ENCODE measurements around the gene RBM34. TPM values are rescaled to one million over a fixed set of nuclear protein-coding genes. Genes with fewer than 3 reads are reported as not detected.
"Not testable (repeated sequence)": the region's sequence is repeated elsewhere in the genome, so short reads cannot be mapped to it uniquely, and the experiment has no call there.

The RBM34 gene
- total and polyA plus RNA-seq, 4 donors = 31.7 to 129 (median 51.3) TPM

DNA sequence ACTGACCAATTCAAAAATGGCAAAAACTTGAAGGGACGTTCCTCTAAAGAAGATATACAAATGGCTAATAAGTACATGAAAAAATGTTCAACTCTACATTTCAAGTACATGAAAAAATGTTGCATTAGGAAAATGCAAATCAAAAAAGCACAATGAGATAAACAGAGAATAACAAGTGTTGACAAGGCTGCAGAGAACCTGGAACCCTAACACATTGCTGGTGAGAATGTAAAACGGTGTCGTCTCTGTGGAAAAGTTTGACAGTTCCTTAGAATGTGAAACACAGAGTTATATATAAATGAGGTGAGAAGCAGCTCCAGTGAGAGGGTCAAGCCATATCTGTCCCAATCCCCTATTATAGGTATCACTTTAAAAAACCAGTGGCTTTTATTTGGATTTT, 44.6 kb upstream of the RBM34 start:
- no peak overlapping the region for H3K4me3 ChIP-seq
- H3K27me3 ChIP-seq (ENCODE audit: control insufficient read depth in 3 of 3, insufficient read depth in 3 of 3, low read length in 2 of 3) = no peaks in the 10 kb centered on the region
- no peaks in the 10 kb centered on the region for H3K4me1 ChIP-seq (ENCODE audit: control insufficient read depth in 5 of 5, insufficient read depth in 5 of 5, low read length in 5 of 5)
- no peak overlapping the region for H3K27ac ChIP-seq (ENCODE audit: low read depth in 1 of 2, low read length in 1 of 2)
- peaks cover 3 to 10% (median 7%) of the 10 kb centered on the region in 4 donors for H3K36me3 ChIP-seq (ENCODE audit: control insufficient read depth in 4 of 4, insufficient read depth in 4 of 4, low read length in 4 of 4)
- H3K9me3 ChIP-seq (ENCODE audit: control insufficient read depth in 4 of 4, insufficient read depth in 3 of 4, low read length in 3 of 4) = no peaks in the 10 kb centered on the region
- WGBS, 2 donors = 93 to 96% methylated on average over 3 of the region's 3 CpGs
- DNase-seq = peak in 1 of 3 donors; percentile 1
- TF ChIP-seq, protein P1, sequence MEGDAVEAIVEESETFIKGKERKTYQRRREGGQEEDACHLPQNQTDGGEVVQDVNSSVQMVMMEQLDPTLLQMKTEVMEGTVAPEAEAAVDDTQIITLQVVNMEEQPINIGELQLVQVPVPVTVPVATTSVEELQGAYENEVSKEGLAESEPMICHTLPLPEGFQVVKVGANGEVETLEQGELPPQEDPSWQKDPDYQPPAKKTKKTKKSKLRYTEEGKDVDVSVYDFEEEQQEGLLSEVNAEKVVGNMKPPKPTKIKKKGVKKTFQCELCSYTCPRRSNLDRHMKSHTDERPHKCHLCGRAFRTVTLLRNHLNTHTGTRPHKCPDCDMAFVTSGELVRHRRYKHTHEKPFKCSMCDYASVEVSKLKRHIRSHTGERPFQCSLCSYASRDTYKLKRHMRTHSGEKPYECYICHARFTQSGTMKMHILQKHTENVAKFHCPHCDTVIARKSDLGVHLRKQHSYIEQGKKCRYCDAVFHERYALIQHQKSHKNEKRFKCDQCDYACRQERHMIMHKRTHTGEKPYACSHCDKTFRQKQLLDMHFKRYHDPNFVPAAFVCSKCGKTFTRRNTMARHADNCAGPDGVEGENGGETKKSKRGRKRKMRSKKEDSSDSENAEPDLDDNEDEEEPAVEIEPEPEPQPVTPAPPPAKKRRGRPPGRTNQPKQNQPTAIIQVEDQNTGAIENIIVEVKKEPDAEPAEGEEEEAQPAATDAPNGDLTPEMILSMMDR (IDR thresholded peaks at IDR 0.05; ENCODE audit: control extremely low read depth, extremely low read depth) = no peak
- no peak for ATAC-seq (ENCODE audit: insufficient read depth, low FRiP score)
- H3K9ac ChIP-seq (ENCODE audit: insufficient read depth in 1 of 2, low read length in 2 of 2) = no peak overlapping the region

DNA sequence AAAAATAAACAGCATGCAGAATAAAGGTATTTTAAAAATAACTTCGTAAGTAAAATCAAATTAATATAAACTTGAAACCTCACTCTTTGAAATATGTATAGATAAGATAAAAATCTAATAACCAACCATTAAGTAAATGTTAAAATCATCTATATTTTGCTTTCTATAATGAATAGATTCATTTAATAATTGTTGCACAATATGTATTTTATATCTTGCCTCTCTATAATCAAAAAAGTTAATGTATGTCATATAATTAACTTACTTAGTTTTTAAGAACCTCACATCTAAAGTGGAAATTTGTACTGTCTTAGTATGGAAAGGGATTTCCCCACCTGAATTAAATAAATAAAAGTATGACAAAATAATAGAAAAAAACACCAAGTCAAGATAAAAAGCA, 42.4 kb upstream of the RBM34 start:
- no peaks in the 10 kb centered on the region for H3K9me3 ChIP-seq (ENCODE audit: control insufficient read depth in 4 of 4, insufficient read depth in 3 of 4, low read length in 3 of 4)
- ATAC-seq (ENCODE audit: insufficient read depth, low FRiP score) (no peak), DNase-seq (no peak)
- H3K36me3 ChIP-seq (ENCODE audit: control insufficient read depth in 4 of 4, insufficient read depth in 4 of 4, low read length in 4 of 4) = peaks cover 0 to 8% (median 4%) of the 10 kb centered on the region in 4 donors
- 91 to 98% methylated on average over 1 of the region's 1 CpG for WGBS, 2 donors
- no peak overlapping the region for H3K27ac ChIP-seq (ENCODE audit: low read depth in 1 of 2, low read length in 1 of 2)
- peaks cover 0 to 3% (median 0%) of the 10 kb centered on the region in 5 donors for H3K4me1 ChIP-seq (ENCODE audit: control insufficient read depth in 5 of 5, insufficient read depth in 5 of 5, low read length in 5 of 5)
- TF ChIP-seq, protein P1 (IDR thresholded peaks at IDR 0.05; ENCODE audit: control extremely low read depth, extremely low read depth) = no peak
- H3K27me3 ChIP-seq (ENCODE audit: control insufficient read depth in 3 of 3, insufficient read depth in 3 of 3, low read length in 2 of 3) = no peaks in the 10 kb centered on the region
- H3K9ac ChIP-seq (ENCODE audit: insufficient read depth in 1 of 2, low read length in 2 of 2) = no peak overlapping the region
- H3K4me3 ChIP-seq = no peak overlapping the region

DNA sequence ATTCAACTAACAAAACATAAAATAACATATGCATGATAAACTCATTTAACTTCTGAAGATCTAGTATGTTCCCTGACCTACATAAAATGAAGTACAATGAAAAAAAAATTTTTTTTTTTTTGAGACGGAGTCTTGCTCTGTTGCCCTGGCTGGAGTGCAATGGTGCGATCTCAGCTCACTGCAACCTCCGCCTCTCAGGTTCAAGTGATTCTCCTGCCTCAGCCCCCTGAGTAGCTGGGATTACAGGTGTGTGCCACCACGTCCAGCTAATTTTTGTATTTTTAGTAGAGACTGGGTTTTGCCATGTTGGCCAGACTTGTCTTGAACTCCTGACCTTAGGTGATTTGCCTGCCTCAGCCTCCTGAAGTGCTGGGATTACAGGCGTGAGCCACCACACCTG, 41.4 kb upstream of the RBM34 start:
- not testable (repeated sequence) for H3K9ac ChIP-seq (ENCODE audit: insufficient read depth in 1 of 2, low read length in 2 of 2); DNase-seq; H3K27ac ChIP-seq (ENCODE audit: low read depth in 1 of 2, low read length in 1 of 2); H3K4me1 ChIP-seq (ENCODE audit: control insufficient read depth in 5 of 5, insufficient read depth in 5 of 5, low read length in 5 of 5); H3K36me3 ChIP-seq (ENCODE audit: control insufficient read depth in 4 of 4, insufficient read depth in 4 of 4, low read length in 4 of 4); H3K4me3 ChIP-seq; H3K9me3 ChIP-seq (ENCODE audit: control insufficient read depth in 4 of 4, insufficient read depth in 3 of 4, low read length in 3 of 4); H3K27me3 ChIP-seq (ENCODE audit: control insufficient read depth in 3 of 3, insufficient read depth in 3 of 3, low read length in 2 of 3); ATAC-seq (ENCODE audit: insufficient read depth, low FRiP score)
- 96 to 99% methylated on average over 5 of the region's 5 CpGs for WGBS, 2 donors

DNA sequence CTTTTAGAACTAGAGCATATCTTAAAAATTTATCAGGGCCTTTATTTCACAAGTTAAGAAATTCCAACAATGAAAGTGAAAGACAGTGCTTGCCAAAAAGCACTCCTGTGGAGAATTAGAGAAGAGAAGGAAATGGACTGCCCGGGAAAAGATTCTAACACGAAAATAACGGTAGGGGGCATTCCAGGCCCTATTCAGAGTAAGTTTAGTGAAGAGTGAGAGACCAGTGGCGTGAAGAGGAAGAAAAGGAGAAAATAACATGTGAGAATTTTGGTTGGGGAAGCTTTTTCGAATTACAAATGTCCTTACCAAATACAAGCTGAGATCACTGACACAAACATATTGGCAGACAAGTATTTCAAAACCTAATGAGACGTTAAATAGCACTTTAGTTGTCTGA, 38.4 kb upstream of the RBM34 start:
- peaks cover 0 to 3% (median 0%) of the 10 kb centered on the region in 5 donors for H3K4me1 ChIP-seq (ENCODE audit: control insufficient read depth in 5 of 5, insufficient read depth in 5 of 5, low read length in 5 of 5)
- H3K9ac ChIP-seq (ENCODE audit: insufficient read depth in 1 of 2, low read length in 2 of 2) = no peak overlapping the region
- ATAC-seq (ENCODE audit: insufficient read depth, low FRiP score) = no peak
- H3K9me3 ChIP-seq (ENCODE audit: control insufficient read depth in 4 of 4, insufficient read depth in 3 of 4, low read length in 3 of 4) = no peaks in the 10 kb centered on the region
- H3K36me3 ChIP-seq (ENCODE audit: control insufficient read depth in 4 of 4, insufficient read depth in 4 of 4, low read length in 4 of 4) = peaks cover 2 to 11% (median 5%) of the 10 kb centered on the region in 4 donors
- no peak overlapping the region for H3K4me3 ChIP-seq
- 40 to 47% methylated on average over 6 of the region's 6 CpGs for WGBS, 2 donors
- peak in 2 of 3 donors; percentile 36 to 42 for DNase-seq
- H3K27ac ChIP-seq (ENCODE audit: low read depth in 1 of 2, low read length in 1 of 2) = no peak overlapping the region
- TF ChIP-seq, protein P1 (IDR thresholded peaks at IDR 0.05; ENCODE audit: control extremely low read depth, extremely low read depth) = no peak
- H3K27me3 ChIP-seq (ENCODE audit: control insufficient read depth in 3 of 3, insufficient read depth in 3 of 3, low read length in 2 of 3) = no peaks in the 10 kb centered on the region
